GM19468 (cell line): ENCODE results near the gene APOC3.

ENCODE experiments used
- ATAC-seq: cut with Tn5 transposase; IDR thresholded peaks from one replicate; pipeline ENCODE4 v1.9.1; 2021; ENCODE audit warnings: mild to moderate bottlenecking, moderate library complexity, moderate number of reproducible peaks; ENCODE audit not compliant: unreplicated experiment; ENCODE audit errors: extremely low read depth

The APOC3 gene

DNA sequence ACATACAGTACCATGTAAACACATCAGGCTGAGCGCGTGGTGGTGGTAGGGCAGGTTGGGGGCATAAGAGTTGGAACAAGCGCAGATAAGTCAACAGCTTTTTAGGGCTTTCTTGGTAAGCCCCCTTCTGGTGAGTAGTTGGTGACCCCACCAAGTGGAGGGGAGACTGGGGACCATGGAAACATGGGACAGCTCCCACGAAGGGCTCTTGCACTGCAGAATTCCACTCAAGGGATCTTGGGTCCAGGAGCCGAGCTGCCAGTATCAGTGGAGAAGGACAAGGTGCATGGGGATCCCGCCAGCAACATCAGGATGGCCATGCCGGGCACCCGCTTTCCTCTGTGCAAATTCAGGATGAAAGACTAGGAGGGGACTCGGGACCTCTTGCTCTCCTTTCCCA is 14.0 kb downstream of the APOC3 start:
- ATAC-seq = no peak

- no peak for ATAC-seq
These were observed 15.0 kb downstream of the APOC3 start for GRCh38 chr11:116844722-116845121.

- ATAC-seq = no peak
These were observed 17.9 kb downstream of the APOC3 start for GRCh38 chr11:116847612-116848011.

GRCh38 chr11:116849060-116849459 is 19.4 kb downstream of the APOC3 start:
- no peak for ATAC-seq

DNA sequence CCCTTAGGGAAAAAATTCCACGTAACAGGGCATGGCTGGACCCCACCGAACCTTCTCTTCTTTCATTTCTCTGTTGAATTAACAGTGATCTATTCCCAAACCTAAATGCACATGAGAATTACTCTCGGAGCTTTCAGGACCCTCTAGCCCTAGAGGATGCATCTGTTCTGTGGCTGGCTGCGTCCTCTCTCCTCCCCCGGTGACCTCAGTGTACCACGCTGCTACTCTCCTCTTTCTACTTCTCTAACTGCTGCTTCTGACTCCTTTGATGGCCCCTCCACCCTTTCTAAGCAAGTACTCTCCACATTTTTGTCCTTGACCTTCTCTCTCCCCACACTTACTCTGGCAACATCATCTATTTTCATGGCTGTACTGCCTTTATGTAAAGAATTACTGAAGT is 19.8 kb downstream of the APOC3 start:
- no peak for ATAC-seq

- ATAC-seq = no peak
These were observed 21.9 kb downstream of the APOC3 start for GRCh38 chr11:116851626-116852025.

DNA sequence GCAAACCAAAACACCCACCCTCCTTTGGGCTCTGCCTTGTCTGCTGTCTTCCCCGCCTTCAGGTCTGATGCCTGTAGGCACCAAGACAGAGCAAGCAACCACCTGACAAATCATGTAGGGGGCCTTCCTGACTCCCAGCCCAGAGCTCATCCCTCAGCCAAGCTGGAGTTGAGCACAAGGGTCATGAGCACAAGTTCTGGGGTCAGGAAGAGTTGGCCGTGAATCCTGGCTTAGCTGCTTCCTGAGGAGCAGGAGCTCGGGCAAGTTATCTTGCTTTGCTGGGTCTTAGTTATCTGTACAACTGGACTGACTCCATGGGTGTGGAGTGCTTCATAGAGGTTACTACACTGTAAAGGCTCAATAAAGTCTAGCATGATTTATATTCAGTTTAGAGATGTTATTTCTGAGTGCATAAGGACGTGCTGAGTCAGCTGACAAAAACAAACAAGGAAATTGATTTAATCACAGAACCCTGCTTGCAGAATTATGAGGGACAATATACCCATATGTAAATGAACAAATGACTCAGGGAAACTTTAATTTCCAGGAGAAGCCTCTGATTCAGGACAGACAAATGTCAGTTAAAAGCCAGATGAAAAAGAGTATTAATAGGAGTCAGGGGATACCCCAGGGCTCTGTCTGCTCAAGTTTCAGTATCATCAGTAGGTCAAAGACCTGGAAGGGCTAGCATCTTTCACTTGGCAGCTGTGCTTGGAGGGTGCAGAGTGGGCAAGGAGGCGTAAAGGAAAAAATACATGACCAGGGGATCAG is 22.7 kb downstream of the APOC3 start:
- ATAC-seq = no peak

- peak; percentile 95 for ATAC-seq
These were observed 23.9 kb downstream of the APOC3 start for GRCh38 chr11:116853461-116854073.

GRCh38 chr11:116855413-116855812 is 25.7 kb downstream of the APOC3 start:
- ATAC-seq = no peak

DNA sequence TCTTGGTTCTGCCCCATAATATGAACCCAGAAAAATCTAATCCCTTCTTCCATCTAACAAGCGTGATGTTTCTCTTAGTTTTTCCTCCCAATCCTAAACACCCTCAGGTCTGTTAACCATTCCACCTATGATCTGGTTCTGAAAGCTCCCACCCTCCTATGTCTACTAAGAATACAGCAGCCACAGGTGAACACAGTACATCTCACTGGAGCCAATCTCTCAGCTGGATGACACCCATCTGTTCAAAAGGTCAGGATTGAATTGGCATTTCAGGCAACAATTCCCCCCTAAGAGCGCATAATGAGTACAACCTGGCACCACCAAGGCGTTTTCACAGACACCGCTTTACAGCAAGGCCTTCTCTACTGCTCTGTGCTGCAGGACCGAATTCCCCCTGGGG is 26.7 kb downstream of the APOC3 start:
- ATAC-seq = no peak

- no peak for ATAC-seq
These were observed 27.6 kb downstream of the APOC3 start for GRCh38 chr11:116857316-116857715.

DNA sequence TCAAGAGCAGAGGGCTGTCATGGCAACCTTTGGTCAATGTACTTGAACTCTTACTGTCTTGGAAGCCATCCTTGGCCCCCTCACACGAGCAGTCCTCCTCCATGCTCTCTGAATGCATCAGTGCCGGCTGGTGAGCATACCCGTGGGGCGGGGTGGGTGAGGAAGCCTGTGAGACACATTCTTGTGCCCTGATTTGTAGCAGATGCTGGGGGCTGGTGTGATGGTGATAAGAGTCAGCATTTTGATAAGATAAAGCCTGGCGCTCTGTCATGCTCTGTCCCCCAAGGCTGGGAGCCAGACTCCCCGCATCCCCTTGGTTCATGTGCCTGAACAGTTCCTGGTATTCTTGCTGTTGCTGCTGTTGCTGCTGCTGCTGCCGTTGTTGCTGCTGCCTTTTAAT is 28.2 kb downstream of the APOC3 start:
- ATAC-seq = no peak

DNA sequence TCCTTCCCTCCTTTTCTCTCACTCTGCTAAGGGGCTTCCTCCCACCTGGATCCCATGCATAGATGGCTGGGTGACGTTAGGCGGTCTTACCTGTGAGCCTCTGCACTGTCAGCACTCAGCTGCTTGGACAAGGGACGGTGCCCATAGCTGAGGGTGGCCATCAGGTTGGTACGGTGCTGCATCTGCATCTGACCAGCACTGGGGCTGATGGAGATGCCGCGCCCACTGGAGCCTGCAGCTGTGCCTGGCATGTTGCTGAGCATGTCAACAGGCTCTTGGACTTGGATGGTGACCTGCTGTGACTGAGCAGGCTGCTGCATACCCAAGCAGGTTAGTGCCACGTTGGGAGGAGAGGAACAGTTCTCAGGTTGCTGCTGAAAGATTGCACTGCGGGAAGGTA is 29.5 kb downstream of the APOC3 start:
- no peak for ATAC-seq

DNA sequence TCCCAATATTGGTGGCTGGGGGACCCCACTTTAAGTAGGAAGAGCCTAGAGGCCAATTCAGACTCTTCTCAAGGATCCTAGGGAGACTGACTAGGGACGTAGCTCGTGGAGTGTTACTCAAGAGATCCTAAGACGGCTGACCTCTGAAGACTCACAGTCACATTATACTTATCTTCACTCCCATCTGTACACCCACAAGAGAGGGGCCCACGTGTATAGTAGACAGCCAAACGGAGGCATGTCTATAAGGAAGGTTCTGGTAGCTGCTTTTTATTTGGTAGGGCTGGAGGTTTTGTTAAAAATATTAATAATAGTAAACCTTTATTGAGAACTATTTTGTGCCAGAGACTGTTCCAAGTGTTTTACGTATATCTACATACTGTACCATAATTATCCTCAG is 30.6 kb downstream of the APOC3 start:
- no peak for ATAC-seq

DNA sequence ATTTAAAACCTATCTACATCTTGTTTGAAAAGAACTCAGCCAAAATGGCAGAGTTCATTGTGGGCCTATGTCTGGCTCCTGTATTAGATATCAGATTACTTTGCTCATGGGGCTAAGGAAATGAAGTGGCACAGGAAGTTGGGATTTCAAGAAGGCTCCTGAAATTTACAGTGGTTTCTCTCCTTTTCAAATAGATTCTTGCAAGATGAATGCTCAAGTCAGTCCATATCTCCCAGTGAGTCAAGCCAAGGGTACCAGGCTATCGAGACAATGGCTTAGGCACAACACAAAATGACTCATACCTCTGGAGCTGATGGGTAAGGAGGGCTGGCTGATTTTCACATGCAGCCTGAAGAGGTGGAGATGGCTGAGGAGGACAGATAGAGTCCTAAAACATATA is 31.8 kb downstream of the APOC3 start:
- ATAC-seq = no peak

DNA sequence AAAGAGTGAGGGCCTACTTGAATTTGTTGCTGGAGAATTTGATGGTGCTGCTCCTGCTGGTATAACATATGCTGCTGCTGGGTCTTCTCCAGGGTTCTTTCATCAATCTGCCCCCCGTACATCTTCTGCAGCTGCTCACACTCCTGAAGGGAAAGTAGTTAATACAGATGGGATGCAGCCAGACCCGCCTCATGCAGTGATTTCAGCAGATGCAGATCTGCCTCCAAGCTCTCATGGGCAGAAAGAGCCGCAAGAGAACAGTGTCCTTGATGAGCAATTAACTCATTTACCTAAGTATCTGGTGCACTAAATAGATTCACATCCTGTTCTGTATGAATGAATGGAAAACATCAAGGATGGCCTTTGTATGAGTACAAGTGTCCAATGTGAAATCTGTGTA is 32.5 kb downstream of the APOC3 start:
- no peak for ATAC-seq

DNA sequence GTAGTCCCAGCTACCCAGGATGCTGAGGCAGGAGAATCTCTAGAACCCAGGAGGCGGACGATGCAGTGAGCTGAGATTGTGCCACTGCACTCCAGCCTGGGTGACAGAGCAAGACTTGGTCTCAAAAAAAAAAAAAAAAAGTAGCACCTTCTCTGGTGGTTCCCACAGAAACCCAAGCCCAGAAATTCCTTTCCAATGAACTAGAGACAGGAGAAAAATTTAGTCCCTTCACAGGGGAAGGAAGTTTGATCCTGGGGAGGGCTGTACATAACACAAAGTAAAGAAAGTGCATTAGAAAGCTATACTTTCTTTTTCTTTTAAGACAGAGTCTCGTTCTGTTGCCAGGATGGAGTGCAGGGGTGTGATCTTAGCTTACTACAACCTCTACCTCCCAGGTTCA is 33.2 kb downstream of the APOC3 start:
- ATAC-seq = no peak

- ATAC-seq = no peak
These were observed 34.8 kb downstream of the APOC3 start for GRCh38 chr11:116864531-116864930.

DNA sequence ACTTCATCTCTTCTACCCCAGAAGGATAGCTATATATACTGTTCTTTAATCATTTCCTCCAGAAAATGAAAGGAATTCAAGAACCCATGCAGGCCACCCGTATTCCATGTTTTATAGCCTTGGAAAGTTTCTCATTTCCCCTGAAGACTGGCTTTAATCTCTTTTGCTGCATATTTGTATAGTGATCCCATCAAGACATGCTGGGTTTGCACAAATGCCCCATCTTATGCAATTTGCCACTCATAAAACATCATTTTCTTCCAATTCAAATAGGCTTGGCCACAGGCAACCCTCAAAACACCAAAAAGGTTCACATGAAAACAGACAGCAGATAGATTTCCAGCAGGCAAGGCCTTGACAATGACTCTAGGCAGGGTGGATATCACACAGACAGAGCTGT is 36.0 kb downstream of the APOC3 start:
- no peak for ATAC-seq

- no peak for ATAC-seq
These were observed 37.2 kb downstream of the APOC3 start for GRCh38 chr11:116866804-116867455.

- ATAC-seq = no peak
These were observed 37.9 kb downstream of the APOC3 start for GRCh38 chr11:116867619-116868018.

DNA sequence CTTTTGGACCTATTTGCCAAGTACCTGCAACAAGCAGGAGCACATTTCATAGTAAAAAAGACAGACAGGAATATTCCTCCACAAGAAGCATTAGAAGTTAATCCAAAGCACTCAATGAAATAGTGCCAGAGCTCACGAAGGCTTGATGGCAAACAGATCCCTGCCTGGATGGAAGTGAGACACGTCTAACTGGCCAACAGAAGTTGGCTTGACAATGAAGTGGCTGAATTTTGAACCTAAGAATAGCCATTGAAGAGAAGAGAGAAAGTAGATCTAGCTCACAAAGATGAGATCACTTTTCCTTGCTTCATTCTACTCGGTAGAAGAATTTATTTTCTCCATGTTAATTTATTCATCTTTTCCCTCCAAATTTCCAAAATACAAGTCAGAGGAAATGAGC is 38.4 kb downstream of the APOC3 start:
- ATAC-seq = no peak
